A673 (cell line): ENCODE data around the gene MAP3K10. TPM values are rescaled to one million over a fixed set of nuclear protein-coding genes. Genes with fewer than 3 reads are reported as not detected.

Experiments
- BruUV-seq: library from RNA; stranded (reverse); fragments of 400-500 nt; replicated peaks from 2 replicates; lab custom pipeline; 2021; lab: Mats Ljungman, UMichigan
- CTCF ChIA-PET: fragments of 300-600 bp; sonication (Branson Sonifier 250); formaldehyde crosslinking; loops from one replicate; lab custom pipeline; 2022; ENCODE audit warnings: antibody characterized with exemption; lab: Charles Lee
- POLR2A ChIA-PET: fragments of 300-600 bp; sonication (Branson Sonifier 250); formaldehyde crosslinking; loops from one replicate; lab custom pipeline; 2022; ENCODE audit warnings: antibody characterized with exemption; ENCODE audit not compliant: low non-redundant PET; lab: Charles Lee
- DNase-seq: peaks from one replicate; pipeline ENCODE4 v3.0.0-alpha.2; 2015; ENCODE audit warnings: low spot score
- H3K27ac ChIP-seq: fragments of 200-600 bp; sonication (generic); 2 replicates; pipeline ENCODE4 v1.5.1; 2016; ENCODE audit warnings: mixed run types, low read depth, mild to moderate bottlenecking, mixed read lengths, antibody characterized with exemption, low read length; ENCODE audit not compliant: poor library complexity, severe bottlenecking
- H3K27me3 ChIP-seq: fragments of 200-600 bp; sonication (generic); replicated peaks from 2 replicates; pipeline ENCODE4 v1.6.1; 2017; ENCODE audit warnings: mixed run types, low read depth, mild to moderate bottlenecking, mixed read lengths, antibody characterized with exemption, low read length; ENCODE audit not compliant: insufficient read depth, poor library complexity
- H3K36me3 ChIP-seq: fragments of 200-600 bp; sonication (generic); 2 replicates; pipeline ENCODE4 v1.6.1; 2016; ENCODE audit warnings: mixed run types, mild to moderate bottlenecking, mixed read lengths, antibody characterized with exemption, low read length; ENCODE audit not compliant: insufficient read depth, poor library complexity, severe bottlenecking
- H3K4me1 ChIP-seq: fragments of 200-600 bp; sonication (generic); 2 replicates; pipeline ENCODE4 v1.6.1; 2017; ENCODE audit warnings: mixed run types, mild to moderate bottlenecking, mixed read lengths, antibody characterized with exemption, low read length; ENCODE audit not compliant: insufficient read depth, poor library complexity, severe bottlenecking
- H3K4me3 ChIP-seq: fragments of 200-600 bp; sonication (generic); 2 replicates; pipeline ENCODE4 v1.5.1; 2016; ENCODE audit warnings: low read depth, mixed run types, mild to moderate bottlenecking, mixed read lengths, low read length; ENCODE audit not compliant: poor library complexity, severe bottlenecking
- H3K9me3 ChIP-seq: fragments of 200-600 bp; sonication (generic); 2 replicates; pipeline ENCODE4 v1.6.1; 2016; ENCODE audit warnings: mixed run types, low read depth, mild to moderate bottlenecking, mixed read lengths, antibody characterized with exemption, low read length; ENCODE audit not compliant: poor library complexity, severe bottlenecking
- CTCF ChIP-seq: fragments of 300-800, 200-600 bp; sonication (generic); conservative IDR thresholded peaks from 2 replicates; pipeline ENCODE4 v1.5.1; 2017; ENCODE audit warnings: low read depth, mild to moderate bottlenecking, antibody characterized with exemption, low read length, moderate library complexity, mixed read lengths
- EZH2 ChIP-seq: fragments of 200-600 bp; sonication (generic); IDR thresholded peaks from 2 replicates; pipeline ENCODE4 v1.6.1; 2017; ENCODE audit warnings: borderline replicate concordance, low read depth, mild to moderate bottlenecking, mixed read lengths, antibody characterized with exemption, low read length; ENCODE audit not compliant: poor library complexity, severe bottlenecking
- intact Hi-C: fragments of 100-400 bp; cut with micrococcal nuclease; formaldehyde crosslinking; loops from one replicate; pipeline ENCODE4 v1.10.0; 2022; ENCODE audit not compliant: unreplicated experiment
- total RNA-seq: library from RNA; stranded (reverse); gene quantifications from 2 replicates; pipeline ENCODE4 v1.2.3, GENCODE V29; 2021

The MAP3K10 gene
- total RNA-seq, 1 experiment from 2014 or later: 17.8 TPM

DNA sequence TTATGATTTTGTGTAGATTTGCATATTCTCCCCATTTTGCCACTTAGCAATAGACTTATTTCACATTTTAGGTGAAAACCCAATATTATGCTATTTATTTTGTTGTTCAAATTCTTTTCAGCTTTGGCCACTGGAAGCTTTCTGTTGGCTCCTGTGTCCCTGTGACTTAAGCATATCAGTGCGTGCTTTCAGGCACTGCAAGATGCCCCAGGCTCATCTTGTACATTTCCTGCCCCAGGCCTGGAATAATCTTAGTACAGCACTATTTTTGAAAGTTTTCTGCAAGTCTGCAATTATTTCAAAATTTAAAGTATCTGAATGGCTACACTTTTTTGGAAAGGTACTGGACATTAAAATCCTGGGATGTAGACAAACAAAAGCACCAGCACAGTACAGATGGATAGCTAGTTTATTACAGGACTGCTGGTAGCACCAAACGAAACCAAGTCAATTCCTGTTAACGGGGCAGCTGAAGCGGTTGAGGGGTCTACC is 38.7 kb downstream of the MAP3K10 start:
- no peak overlapping the region for H3K27ac ChIP-seq
- POLR2A ChIA-PET: no interaction called here

GRCh38 chr19:40231057-40231456 is 39.8 kb downstream of the MAP3K10 start:
- POLR2A ChIA-PET: interaction anchor here (0.7 kb wide), 1 partner anchor 39 kb away, joined by 8 read pairs; no protein-coding TSS in a partner anchor
- TF ChIP-seq EZH2: no peak
- no peak for TF ChIP-seq CTCF

More for the DNA sequence above, 38.7 kb downstream of the MAP3K10 start:
- CTCF ChIA-PET: no interaction called here
- BruUV-seq: no TSS peak
- H3K36me3 ChIP-seq: peaks cover 5% of the 10 kb centered on the region
- DNase-seq: no peak
- peaks cover 3% of the 10 kb centered on the region for H3K27me3 ChIP-seq
- intact Hi-C loops: no loop called here
- H3K9me3 ChIP-seq: no peaks in the 10 kb centered on the region
- H3K4me1 ChIP-seq: peaks cover 7% of the 10 kb centered on the region
- no peak overlapping the region for H3K4me3 ChIP-seq
- TF ChIP-seq EZH2 (no peak), CTCF (no peak)

GRCh38 chr19:40231544-40232424 is 40.6 kb downstream of the MAP3K10 start:
- CTCF ChIA-PET: no interaction called here
- intact Hi-C loops: no loop called here

More at GRCh38 chr19:40231057-40231456, 39.8 kb downstream of the MAP3K10 start:
- intact Hi-C loops: no loop called here
- no peaks in the 10 kb centered on the region for H3K9me3 ChIP-seq
- DNase-seq: no peak
- H3K4me3 ChIP-seq: no peak overlapping the region
- H3K36me3 ChIP-seq: peaks cover 15% of the 10 kb centered on the region
- peaks cover 7% of the 10 kb centered on the region for H3K4me1 ChIP-seq
- CTCF ChIA-PET: no interaction called here
- no TSS peak for BruUV-seq
- peaks cover 3% of the 10 kb centered on the region for H3K27me3 ChIP-seq
- H3K27ac ChIP-seq: no peak overlapping the region

More at GRCh38 chr19:40231544-40232424, 40.6 kb downstream of the MAP3K10 start:
- no peak overlapping the region for H3K4me3 ChIP-seq
- no TSS peak for BruUV-seq
- no peak overlapping the region for H3K27ac ChIP-seq
- DNase-seq: no peak
- TF ChIP-seq EZH2: no peak
- TF ChIP-seq CTCF: no peak
- peaks cover 7% of the 10 kb centered on the region for H3K4me1 ChIP-seq
- peaks cover 20% of the 10 kb centered on the region for H3K36me3 ChIP-seq
- no peaks in the 10 kb centered on the region for H3K9me3 ChIP-seq
- H3K27me3 ChIP-seq: peaks cover 3% of the 10 kb centered on the region
- POLR2A ChIA-PET: interaction anchor here (0.6 kb wide), 1 partner anchor 97 kb away, joined by 7 read pairs; no protein-coding TSS in a partner anchor
